HG02981 (cell line): ENCODE data around the gene NR2E1.

Experiments
- ATAC-seq: cut with Tn5 transposase; IDR thresholded peaks from one replicate; pipeline ENCODE4 v1.9.1; 2021; ENCODE audit warnings: mild to moderate bottlenecking, moderate library complexity; ENCODE audit not compliant: unreplicated experiment

NR2E1 gene

DNA sequence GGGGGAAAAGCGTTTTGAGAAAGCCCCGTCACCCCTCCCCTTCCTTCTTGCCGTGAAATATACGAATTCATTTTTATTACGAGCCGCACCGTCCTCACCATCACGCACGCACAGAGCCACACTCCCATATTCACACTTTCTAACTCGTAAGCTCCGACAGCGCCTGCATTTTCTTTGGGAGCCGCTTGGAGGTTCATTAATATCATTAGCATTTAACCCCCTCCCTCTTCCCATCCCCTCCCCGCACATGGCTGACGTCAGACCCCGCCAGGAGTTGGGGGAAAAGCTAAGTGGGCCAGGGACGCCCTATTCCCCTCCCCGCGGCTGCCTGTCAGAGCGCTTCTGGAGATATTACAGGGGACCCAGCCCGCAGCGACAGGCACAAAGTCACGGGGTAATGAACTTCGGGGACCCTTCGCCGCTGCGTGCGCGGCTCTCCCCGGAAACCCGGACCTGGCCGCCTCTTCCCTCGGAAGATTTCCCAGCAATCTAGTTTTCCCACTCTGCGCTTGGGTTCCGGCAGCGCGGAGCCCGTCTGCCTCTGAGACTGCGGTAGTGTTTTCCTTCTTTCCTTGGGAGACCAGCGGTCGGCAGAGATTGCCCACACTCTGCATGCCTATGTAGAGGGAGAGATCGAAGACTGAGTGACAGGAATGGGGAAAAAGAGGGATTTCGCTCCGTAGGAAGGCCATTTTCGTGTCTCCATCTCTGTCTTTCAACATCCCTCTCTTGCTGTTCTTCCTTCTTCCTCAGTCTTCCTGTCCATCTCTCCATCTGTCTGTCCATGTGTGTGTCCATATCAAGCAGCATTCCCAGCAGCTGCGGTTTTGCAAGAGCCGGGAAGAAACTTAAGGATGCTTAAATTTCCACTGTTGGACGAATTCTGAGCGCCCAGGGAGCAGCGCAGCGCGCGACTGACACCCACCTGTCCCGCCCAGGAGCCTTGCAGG, at the start of gene NR2E1:
NR2E1 (plus strand) TSS at position 309 of the 950 bp plus-strand sequence. CDS start 744 bp downstream, outside the sequence.
- no peak for ATAC-seq

GRCh38 chr6:108116546-108117426, 49.0 kb upstream of the NR2E1 start:
- ATAC-seq, result no peak

DNA sequence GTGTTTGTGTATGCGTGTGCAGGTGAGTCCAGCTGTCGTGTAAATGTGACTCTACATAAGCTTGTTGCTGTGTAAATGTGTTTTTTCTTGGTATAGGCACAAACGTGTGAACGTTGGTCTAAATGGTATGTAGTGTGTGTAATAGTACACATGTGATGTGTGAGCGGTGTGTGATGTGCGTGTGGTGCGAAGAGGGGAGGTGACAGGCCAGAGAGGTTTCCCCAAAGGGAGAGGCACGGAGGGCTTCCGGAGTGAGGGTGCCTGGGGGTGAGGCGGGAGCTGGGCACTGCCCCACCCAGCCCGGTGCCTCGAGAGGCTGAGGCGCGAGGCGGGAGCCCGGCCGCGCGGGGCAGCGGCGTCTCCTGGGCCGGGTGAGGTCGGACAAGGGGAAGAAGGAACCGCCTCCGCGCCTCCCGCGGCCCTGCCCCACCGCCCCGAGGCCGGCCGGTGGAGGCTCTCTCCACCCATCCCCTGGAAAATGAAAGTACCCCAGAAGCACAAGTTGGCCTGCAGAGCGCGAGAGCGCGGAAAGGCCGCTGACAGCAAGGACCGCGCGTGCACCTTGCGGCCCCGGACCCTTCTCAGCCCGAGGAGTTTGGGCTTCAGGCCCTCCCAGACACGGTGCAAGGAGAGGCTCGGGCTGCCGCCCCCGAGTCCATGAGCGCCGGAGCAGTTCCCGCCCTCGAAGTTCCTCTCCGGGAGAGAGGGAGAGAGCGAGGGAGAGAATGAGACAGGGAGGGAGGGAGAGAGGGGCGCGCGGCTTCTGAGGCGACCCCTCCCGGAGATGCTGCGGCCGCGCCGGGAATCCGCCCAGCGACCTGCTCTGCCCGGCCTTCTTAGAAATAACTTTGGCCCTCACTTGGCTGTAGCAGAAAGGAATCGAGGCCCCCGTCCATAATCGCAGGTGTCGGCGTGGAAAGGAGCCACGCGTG, 48.1 kb upstream of the NR2E1 start:
- no peak for ATAC-seq

DNA sequence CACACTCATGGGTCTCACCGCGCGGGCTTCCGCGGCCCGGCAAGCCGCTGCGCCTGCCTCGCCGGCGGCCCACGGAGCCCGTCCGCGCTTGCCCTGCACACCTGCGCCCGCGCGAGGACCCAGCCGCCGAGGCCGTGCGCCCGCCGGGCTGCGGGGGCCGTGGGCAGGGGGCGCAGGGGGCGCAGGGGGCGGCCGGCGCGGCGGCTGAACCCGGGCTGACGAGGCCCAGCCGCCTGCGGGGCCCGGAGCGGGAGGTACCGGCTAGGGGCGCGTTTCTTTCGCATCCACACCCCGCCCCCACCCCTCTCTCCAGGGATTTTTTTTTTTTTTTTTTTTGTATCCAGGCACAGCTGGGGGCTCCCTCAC, 47.5 kb upstream of the NR2E1 start:
- ATAC-seq, result no peak

- ATAC-seq, result no peak
These were observed 46.7 kb upstream of the NR2E1 start for GRCh38 chr6:108118810-108119768.

GRCh38 chr6:108119769-108120141, 46.1 kb upstream of the NR2E1 start:
- no peak for ATAC-seq

- no peak for ATAC-seq
These were observed 45.5 kb upstream of the NR2E1 start for GRCh38 chr6:108120311-108120710.

DNA sequence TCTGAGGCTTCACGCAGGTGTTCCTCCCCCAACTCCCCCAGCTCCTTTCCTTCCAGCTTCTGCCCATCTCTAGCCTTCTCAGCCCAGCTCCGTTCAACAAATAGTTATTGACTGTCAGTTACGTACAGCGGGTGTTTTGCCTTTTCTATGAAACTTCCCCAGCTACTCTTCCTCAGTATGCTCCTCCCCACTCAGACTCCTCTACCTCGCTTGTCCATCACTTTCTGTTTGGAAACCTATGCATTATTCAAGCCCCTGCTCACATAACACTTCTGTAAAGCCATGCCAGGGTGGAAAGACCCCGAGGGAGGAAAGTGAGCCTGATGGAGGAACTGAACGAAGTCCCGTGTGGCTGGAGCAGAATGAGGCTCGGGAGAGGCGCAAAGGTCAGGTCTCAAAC, 44.2 kb upstream of the NR2E1 start:
- ATAC-seq, result no peak

GRCh38 chr6:108123481-108123929, 42.3 kb upstream of the NR2E1 start:
- no peak for ATAC-seq

DNA sequence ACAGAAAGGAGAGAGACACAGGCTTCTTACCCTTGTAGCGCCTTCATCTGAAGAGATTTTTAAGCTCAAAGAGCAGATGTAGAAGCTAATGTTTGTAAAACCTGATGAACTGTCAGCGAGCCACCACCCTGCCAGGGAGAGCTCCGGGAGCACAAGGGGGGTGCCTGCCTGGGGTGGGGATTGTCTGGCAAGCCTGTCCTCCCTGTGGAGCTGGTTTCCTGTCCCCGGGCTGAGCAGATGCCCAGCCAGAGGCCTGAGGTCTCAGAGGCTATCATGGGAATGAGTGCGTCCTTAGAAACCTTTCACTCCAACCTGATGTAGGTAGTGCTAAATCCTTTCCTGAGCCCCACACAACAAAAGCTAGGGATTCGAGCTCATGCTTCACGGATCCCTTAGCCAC, 41.9 kb upstream of the NR2E1 start:
- ATAC-seq, result no peak

GRCh38 chr6:108127056-108127455, 38.8 kb upstream of the NR2E1 start:
- ATAC-seq, result no peak

GRCh38 chr6:108127826-108128225, 38.0 kb upstream of the NR2E1 start:
- ATAC-seq, result no peak

DNA sequence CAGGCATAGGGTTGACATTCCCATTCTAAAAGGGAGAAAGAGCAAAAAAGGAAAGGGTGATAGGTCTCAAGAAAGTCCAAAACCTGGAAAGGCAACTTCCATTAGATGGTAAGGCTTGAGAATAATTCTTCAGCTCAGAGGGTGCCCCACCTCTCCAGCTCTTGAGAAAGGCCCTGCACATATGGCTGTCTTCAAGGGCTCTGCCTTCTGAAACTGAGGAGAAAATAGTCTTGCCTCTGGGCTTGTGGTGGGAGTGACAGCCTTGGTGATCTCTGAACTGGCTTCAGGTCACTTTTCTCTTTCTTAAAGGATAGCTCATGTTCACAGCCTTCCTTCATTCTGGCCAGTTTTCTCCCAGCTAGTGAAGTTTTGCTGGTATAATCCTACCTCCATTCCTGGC, 35.6 kb upstream of the NR2E1 start:
- no peak for ATAC-seq

DNA sequence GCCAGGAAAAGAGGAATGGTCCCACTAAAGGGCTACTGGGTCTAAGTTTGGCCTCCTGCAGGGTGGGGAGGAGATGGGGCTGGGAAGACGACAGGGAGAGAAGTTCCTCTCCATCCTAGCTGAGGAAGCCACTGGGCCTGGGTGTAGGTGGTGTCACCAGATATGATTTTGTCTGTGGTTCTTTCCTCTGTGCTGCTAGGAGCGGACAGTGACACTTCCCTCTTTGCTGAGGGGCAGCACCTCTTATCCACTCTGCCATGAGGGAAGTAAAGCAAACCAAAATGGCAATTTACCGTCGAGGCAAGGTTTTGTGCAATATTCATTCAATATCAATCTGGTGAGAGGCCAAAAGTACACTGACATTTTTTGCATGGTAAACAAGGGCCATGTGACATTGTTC, 33.0 kb upstream of the NR2E1 start:
- no peak for ATAC-seq

DNA sequence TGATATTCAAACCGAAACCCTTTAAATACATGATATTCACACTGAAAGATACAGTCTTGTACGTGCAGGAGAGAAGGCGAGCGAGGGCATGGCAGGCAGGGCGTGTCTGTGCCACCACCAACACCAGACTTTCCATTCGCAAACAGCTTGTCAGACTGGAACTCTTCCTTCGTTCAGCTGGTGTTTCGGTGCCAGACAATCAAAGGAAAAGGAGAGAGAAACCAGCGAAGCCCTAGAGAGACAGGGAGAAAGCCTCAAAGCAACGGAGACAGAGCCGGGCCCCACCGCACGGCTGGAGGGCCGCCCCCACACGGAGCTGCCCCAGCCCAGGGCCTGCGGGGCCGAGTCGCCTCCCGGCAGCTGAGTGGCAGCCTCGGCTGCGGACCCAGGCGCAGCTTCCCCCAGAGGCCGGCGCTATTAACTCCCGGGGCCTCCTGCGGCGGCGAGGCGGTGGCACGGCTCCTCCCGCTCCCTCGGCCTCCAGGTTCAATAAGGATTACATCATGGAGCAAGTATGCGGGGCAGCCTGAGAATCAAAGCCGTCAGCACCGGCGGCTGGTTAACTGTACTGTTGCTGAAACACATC, 32.1 kb upstream of the NR2E1 start:
- ATAC-seq, result no peak

- ATAC-seq, result no peak
These were observed 31.4 kb upstream of the NR2E1 start for GRCh38 chr6:108134213-108134970.

DNA sequence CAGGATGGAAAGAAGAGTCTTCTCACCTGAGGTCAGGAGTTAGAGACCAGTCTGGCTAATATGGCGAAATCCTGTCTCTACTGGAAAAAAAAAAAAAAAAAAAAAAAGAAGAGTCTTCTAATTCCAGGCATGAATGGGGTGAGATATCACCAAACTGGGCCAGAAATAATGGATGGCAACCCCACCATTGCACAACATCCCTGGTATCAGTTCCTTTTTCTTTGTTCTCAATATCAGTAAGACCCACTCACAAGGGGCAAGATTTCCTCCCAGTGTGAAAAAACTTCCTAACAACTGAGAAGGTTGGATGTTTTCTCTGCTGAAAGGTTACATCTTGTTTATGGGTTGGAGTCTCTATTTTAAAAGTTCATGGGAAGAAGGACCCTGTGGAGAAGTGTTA, 23.6 kb upstream of the NR2E1 start:
- no peak for ATAC-seq

GRCh38 chr6:108145639-108146038, 20.2 kb upstream of the NR2E1 start:
- ATAC-seq, result no peak
